ENCODE data around the gene VPS16. TPM values are rescaled to one million over a fixed set of nuclear protein-coding genes. Genes with fewer than 3 reads are reported as not detected.

The VPS16 gene
- total RNA-seq, 1 experiment from 2014 or later = 49.9 TPM

DNA sequence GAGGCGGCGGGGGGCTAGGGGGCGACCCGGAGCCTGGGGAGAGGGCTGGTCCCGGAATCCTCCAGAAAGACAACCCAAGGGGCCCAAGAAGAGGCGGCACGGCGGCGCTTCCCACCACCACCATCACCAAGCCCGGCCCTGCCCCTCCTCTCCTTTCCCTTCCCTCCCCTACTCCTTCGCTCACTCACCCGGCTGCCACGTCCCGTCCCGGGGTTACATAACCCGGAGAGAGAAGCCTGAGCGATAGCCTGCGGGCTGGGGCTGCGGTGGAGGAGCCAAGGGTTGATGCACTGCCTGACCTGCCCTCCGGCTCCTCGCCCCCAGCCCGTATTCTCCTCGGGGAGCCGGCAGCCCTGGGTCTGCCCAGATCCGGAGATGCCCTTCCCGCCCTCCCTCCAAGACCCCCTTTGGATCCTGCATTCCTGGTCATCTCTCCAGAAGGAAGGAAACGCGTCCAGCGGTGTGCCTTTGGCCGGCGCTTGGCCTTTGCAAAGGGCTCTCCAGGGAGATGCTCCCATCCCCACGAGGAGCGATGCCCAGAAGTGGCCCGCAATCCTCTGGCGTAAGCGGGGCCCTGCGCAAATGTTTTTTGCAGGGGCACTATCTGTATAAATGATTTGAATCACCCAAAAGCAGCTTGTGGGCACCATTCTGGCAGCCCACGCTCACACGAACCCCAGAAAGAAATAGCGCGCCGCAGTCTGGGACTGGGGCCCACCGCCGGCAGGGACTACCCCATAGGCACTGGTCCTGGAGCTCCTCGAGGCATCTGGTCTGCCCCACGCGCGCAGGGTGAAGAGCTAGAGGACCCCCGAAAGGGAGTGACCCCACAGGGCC is 35.5 kb upstream of the VPS16 start:
- Histone ChIP-seq H4K20me1 (ENCODE audit: low read length) (no peaks in the 10 kb centered on the region), H3K9ac (ENCODE audit: low read length) (no peak overlapping the region), H3K9me3 (ENCODE audit: low read length) (no peaks in the 10 kb centered on the region), H3K27ac (ENCODE audit: low read length) (no peak overlapping the region), H3K4me2 (ENCODE audit: low read length) (no peak overlapping the region), H3K4me3 (ENCODE audit: low read length) (no peak overlapping the region), H3K4me1 (ENCODE audit: insufficient read depth, low read length) (no peaks in the 10 kb centered on the region), H2AFZ (ENCODE audit: low read length) (no peak overlapping the region), H3K9me2 (replicated peaks; ENCODE audit: low read length) (no peaks in the 10 kb centered on the region), H3K27me3 (ENCODE audit: low read length) (no peaks in the 10 kb centered on the region), H3F3A (ENCODE audit: low read length, unreplicated experiment) (no peaks in the 10 kb centered on the region), H3K79me2 (ENCODE audit: low read length) (no peaks in the 10 kb centered on the region), H3K36me3 (ENCODE audit: low read depth, low read length) (no peaks in the 10 kb centered on the region)
- no TSS peak for BruUV-seq (replicated peaks)
- DNase-seq (no peak), ATAC-seq (no peak)
- intact Hi-C loops (cut with micrococcal nuclease) = no loop called here
- TF ChIP-seq CTCF (conservative IDR thresholded peaks at IDR 0.05; ENCODE audit: low read depth, low read length) (no peak), EZH2 (IDR thresholded peaks at IDR 0.05; ENCODE audit: low read length, unreplicated experiment) (no peak), EZH2phosphoT487 (IDR thresholded peaks at IDR 0.05; ENCODE audit: borderline replicate concordance, low read length) (no peak)
- ChIA-PET POLR2A (ENCODE audit: unreplicated experiment) (no interaction called here), CTCF (no interaction called here)

- Histone ChIP-seq H3K4me2 (ENCODE audit: low read length) (no peak overlapping the region), H3K4me1 (ENCODE audit: insufficient read depth, low read length) (no peaks in the 10 kb centered on the region), H3K9me3 (ENCODE audit: low read length) (no peaks in the 10 kb centered on the region), H3F3A (ENCODE audit: low read length, unreplicated experiment) (no peaks in the 10 kb centered on the region), H3K4me3 (ENCODE audit: low read length) (no peak overlapping the region), H3K27ac (ENCODE audit: low read length) (no peak overlapping the region), H4K20me1 (ENCODE audit: low read length) (no peaks in the 10 kb centered on the region), H3K9me2 (replicated peaks; ENCODE audit: low read length) (no peaks in the 10 kb centered on the region), H3K27me3 (ENCODE audit: low read length) (no peaks in the 10 kb centered on the region), H2AFZ (ENCODE audit: low read length) (no peak overlapping the region), H3K36me3 (ENCODE audit: low read depth, low read length) (no peaks in the 10 kb centered on the region), H3K79me2 (ENCODE audit: low read length) (no peaks in the 10 kb centered on the region), H3K9ac (ENCODE audit: low read length) (no peak overlapping the region)
- ATAC-seq (no peak), DNase-seq (no peak)
- ChIA-PET CTCF (no interaction called here), POLR2A (ENCODE audit: unreplicated experiment) (no interaction called here)
- TF ChIP-seq EZH2phosphoT487 (IDR thresholded peaks at IDR 0.05; ENCODE audit: borderline replicate concordance, low read length) (no peak), CTCF (conservative IDR thresholded peaks at IDR 0.05; ENCODE audit: low read depth, low read length) (no peak), EZH2 (IDR thresholded peaks at IDR 0.05; ENCODE audit: low read length, unreplicated experiment) (no peak)
- BruUV-seq (replicated peaks) = no TSS peak
- intact Hi-C loops (cut with micrococcal nuclease) = no loop called here
Observed at GRCh38 chr20:2805689-2806350, 34.7 kb upstream of the VPS16 start.

DNA sequence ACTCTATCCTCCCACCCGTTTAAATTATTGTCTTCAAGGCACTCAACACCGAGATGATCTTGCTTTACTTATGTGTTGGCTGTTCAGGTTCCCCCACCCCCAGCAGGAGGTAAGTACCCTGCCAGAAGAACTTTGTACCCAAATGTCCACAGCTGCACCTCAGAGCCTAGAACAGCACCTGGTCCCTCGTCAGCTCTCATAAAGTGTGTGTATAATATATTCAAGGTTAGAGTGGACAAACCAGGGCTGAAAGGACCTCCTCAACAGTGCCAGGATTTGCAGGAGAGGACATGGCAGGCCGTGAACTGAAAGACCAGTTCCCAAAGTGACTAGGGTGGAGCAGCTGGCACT is 34.2 kb upstream of the VPS16 start:
- CTCF ChIA-PET = no interaction called here
- Histone ChIP-seq H3K79me2 (ENCODE audit: low read length) (no peaks in the 10 kb centered on the region), H3F3A (ENCODE audit: low read length, unreplicated experiment) (no peaks in the 10 kb centered on the region), H3K4me1 (ENCODE audit: insufficient read depth, low read length) (no peaks in the 10 kb centered on the region), H3K9ac (ENCODE audit: low read length) (no peak overlapping the region), H3K4me3 (ENCODE audit: low read length) (no peak overlapping the region), H3K4me2 (ENCODE audit: low read length) (no peak overlapping the region), H2AFZ (ENCODE audit: low read length) (no peak overlapping the region), H3K9me2 (replicated peaks; ENCODE audit: low read length) (no peaks in the 10 kb centered on the region), H4K20me1 (ENCODE audit: low read length) (no peaks in the 10 kb centered on the region), H3K27ac (ENCODE audit: low read length) (no peak overlapping the region), H3K27me3 (ENCODE audit: low read length) (no peaks in the 10 kb centered on the region), H3K36me3 (ENCODE audit: low read depth, low read length) (no peaks in the 10 kb centered on the region), H3K9me3 (ENCODE audit: low read length) (no peaks in the 10 kb centered on the region)
- POLR2A ChIA-PET (ENCODE audit: unreplicated experiment) = no interaction called here
- intact Hi-C loops (cut with micrococcal nuclease) = no loop called here
- TF ChIP-seq CTCF (conservative IDR thresholded peaks at IDR 0.05; ENCODE audit: low read depth, low read length) (no peak), EZH2phosphoT487 (IDR thresholded peaks at IDR 0.05; ENCODE audit: borderline replicate concordance, low read length) (no peak), EZH2 (IDR thresholded peaks at IDR 0.05; ENCODE audit: low read length, unreplicated experiment) (no peak)
- DNase-seq = no peak
- no TSS peak for BruUV-seq (replicated peaks)
- ATAC-seq = no peak

Measured in PC-3 (cell line).